Right lung (tissue), 5 donors: ENCODE data around the gene MEP1A. TPM values are rescaled to one million over a fixed set of nuclear protein-coding genes. Genes with fewer than 3 reads are reported as not detected.

Source experiments
- DNase-seq, 2 donors: peaks; one replicate each; pipeline ENCODE4 v3.0.0-alpha.2; 2013
- polyA plus RNA-seq, 5 donors: library from polyadenylated mRNA; unstranded; fragments of 120-200 nt; gene quantifications; one replicate each; pipeline versions ENCODE4 v1.2.1 to v1.2.3, GENCODE V29; 2013; ENCODE audit warnings: inconsistent platforms in 1 of 5, low replicate concordance in 1 of 5; ENCODE audit not compliant: insufficient read length in 5 of 5, insufficient read depth in 1 of 5

MEP1A gene
- polyA plus RNA-seq, 5 donors = 0.04 to 0.28 (median 0.22) TPM; not detected in 2

DNA sequence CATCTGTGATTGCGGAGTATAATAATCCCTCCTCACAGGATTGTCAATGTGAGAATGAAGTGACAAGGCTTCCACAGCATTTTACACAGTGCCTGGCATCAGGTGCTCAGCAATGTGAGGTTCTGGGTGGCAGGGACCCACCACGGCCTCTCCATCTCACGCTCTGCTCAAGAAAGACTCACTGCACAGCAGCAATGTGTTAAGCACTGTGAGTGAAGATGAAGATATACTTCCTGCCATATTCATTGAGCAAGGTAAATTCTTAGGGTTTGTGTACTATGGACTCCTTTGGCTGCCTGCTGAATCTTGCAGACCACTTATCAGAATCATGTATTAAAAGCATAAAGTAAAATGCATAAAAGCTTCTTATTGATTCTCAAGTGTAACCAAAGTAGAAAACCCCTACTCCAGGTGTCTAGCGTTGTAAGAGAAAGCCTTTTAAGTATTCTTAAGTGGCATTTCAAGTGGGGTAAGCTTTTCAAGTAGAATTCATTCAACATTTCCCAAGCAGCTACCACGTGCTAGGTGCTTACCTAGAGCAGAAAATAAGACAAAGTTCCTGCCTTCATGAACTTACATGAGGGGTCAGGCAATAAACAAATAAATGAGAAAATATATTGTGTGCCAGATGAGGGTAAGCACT is 17.0 kb upstream of the MEP1A start:
- peak; percentile 35 to 47 for DNase-seq

DNA sequence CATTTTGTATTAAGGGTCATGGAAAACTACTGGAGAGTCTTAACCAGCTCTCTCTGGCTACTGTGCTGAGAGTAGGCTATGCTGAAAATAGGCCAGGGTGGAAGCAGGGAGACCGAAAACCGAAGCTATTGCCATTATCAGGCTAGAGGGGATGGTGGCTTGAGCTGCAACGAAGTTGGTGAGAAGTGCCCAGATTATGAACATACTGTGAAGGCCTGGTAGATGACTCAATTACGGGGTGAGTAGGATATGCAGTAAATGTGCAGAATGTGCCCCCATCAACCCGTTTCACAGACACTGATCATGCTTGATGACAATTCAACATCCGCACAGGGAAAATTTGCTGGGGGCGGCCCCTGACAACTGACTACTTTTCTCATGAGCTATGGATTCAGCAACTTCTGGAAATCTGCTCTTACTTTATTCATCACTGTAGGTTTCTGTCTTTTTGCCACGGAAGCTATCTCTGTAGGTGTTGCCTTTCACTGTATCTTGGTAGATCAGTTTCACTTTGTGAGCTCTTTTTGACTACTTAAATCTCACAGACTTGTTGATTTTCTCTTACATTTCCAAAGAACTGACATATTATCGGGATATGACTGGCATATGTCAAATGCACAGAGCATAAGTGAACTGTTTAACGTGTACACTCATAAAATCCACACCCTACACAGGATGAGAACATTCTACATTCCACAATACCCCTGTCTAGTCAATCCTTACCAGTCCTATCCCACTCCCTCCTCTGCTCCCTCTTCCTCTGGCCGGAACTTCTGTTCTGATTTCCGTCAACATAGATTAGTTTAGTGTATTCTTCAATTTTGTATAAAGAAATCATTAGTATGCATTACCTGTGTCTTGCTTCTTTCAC is 15.5 kb upstream of the MEP1A start:
- no peak for DNase-seq

DNA sequence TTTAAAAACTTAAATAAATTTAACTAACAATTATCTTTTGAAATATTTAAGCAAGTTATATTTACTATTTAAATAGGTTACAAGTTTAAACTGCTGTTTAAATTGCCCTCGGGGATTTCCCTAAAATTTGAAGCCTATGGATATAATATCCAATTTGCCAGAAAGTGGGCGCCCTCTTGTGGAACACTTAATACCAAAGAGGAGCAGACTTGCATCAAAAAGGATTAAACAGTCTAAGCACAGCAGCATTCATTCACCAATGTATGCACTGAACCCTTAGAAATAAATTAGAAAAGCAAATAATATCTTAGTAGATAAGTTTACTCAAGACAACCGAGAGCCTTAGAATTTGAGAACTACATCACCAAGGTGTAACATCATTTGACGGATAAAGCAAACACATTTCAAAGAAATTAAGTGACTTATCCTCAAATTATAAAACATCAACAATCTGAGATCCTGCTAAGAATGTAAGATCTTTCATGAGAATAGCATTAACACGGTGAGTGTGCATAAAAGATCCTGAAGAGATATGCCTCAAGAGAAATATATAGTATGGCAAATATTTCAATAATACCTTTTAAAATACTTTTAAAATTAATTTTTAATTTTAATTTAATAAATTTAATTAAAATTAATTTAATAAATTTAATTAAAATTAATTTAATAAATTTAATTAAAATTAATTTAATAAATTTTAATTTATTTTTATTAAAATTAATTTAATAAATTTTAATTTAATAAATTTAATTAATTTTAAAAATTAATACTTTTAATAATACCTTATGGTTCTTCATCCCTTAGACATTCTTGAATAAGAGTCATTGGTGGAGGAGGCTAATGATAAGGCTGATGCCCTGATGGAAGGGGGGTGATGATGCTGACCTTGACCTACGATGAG is 11.5 kb upstream of the MEP1A start:
- DNase-seq = peak; percentile 45 to 64

DNA sequence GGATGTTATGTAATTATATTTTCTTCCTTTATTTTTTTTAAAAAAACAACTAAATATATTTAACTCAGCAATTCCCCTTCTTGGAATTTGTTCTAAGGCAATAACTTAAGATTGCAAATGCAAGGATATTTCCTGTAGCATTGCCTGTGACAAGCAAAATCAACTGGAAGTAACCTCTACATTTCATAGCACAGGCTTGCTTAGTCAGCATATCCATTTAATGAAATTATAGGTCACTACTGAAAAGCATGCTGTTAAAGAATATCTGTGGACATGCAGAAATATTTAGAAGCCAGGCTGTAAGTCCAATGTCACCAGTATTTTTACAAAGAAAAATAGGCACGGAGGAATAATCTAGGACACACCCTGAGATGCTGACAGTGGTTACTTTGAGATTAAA is 8.7 kb upstream of the MEP1A start:
- no peak for DNase-seq

DNA sequence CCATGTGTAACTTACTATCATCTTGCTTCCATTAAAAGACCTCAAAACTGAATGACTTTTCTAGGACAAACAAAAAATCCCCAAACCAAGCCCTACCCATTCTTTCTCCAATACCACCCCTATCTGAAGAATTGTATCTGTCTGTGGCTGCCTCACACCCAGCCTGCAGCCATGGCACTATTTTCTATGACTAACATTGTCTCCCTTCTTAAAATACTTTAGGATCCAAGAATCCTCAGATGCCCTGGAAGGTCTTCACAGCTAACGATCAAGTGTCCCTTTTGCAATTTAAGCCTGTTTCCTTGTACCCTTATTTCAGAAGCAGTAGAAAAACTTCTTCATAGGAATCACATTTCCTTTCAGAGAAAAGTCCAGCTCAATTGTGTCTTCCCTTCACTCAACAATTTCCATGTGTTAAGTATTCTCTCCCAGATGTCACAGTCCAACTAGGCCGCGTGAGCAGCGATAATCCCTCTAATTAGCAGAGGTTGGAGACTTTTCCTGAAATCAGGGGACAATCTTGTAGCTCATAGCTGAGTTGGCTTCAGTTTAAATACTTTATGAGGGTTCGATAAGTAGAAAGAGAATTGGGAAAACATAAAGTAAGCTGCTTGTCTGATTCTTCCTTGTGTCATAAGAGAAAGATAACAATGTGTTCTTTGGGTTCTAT is 5.2 kb upstream of the MEP1A start:
- DNase-seq = no peak

DNA sequence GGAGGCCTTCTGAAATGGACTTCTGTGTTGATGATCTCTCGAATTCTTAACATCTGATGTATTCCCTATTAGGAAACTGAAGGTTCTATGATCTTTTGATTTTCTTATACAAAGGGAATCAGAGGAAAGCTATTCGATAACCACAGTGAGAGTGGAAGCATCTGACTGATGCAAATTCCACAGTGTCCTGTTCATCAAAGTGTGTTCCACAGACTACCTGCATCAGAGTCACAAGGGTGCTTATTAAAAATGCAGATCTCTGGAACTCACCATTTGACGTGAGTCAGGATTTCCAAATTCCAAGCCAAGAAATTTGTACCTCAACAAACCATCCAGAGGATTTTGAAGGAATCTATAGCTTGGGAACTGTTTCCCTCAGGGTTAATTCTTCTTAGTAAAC is 4.4 kb upstream of the MEP1A start:
- DNase-seq = no peak

DNA sequence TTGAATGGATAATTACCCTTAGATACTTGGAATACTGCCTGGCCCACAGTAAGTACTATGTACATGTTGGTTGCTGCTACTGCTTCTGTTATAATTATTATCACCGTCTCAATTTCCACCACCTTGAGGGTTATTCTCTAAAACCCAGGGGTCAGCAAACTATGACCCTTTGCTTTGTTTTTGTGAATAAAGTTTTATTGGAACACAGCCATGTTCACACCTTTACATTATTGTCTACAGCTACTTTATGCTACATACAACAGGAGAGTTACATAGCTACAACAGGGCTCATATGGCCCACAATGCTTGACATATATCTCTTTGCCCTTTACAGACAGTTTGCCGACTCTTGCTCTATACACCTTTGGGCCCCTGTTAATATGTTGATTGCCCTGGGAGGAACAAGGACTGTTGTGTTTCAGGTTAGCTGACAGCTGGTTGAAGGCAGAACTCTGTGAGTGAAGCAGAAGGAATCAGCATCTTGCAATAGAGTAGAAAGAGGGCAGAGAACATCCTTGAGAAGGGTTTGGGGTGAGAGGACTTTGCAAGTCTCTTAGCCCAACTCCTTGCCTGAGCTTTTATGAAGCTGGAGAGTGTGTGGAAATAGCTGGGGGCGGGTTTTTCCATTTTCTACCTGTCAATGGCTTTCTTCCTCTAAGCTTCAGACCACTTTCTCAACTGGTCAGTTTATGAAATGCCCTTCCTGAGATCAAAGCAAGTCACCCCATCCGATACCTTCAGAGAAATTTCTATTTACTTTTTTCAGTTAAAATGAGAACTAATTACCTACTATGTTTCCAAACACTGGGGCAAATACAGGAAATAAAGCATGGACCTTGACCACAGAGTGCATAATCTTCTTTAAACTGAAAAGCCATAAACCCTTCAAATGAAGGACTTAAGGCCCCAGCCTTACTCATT is 3.5 kb upstream of the MEP1A start:
- DNase-seq = no peak

DNA sequence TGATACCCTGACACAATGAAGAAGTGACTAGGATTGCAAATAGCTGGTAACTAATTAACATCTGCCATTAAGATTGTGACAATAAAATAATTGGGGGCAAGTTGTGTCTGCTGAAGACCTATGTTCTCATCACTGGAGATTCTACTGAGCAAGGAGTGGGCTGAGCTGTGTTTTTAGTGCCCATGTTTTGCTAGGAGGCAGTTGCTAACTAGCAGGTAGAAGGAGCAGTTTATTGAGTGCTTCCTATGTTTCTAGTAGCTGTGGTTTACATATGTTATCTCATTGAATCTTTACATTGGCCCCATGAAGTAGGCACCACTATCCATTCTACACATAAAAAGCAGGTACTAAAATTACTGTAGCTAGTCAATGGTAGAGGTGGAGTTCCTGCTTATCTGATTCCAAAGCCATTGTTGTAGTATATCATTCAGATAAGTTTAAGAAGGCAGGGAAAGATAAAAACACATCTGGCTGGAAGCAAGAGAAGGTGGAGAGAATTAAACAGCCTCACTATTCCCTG is 2.8 kb upstream of the MEP1A start:
- no peak for DNase-seq

DNA sequence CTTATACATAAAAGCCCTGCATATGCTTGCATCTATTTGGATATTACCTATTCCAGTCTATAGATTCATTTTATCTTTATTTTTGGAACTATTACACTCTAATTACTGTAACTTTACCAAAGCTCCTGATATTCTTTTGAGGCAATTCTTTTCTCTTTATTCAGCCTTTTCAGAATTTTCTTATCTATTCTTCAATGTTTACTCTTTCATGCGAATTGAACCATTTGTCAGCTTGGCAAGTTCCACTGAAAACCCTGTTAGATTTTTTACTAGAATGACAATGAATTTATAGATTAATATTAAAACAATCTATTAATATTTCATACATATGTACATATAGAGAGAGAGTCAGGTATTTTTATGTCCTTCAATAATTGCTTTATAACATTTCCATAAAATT is 554 bp upstream of the MEP1A start:
- no peak for DNase-seq

DNA sequence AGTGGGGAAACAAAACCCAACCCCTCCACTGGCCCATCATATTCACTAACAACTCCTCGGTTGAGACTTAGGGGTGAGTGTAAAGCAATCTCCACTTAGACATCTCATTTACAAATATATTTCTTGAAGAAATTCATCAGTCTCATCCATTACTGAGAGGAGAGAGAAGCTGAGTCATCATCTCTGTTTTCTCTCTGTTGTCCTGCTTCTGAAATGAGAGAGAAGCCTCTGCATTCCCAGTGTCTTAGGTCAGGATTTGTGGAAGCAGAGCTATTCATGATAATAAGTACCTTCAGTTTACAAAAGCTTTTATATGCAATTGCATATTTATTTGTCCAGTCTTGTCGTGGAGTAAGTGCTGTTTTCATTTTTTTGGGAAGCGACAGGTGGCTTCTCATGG is 879 bp downstream of the MEP1A start:
- no peak for DNase-seq

DNA sequence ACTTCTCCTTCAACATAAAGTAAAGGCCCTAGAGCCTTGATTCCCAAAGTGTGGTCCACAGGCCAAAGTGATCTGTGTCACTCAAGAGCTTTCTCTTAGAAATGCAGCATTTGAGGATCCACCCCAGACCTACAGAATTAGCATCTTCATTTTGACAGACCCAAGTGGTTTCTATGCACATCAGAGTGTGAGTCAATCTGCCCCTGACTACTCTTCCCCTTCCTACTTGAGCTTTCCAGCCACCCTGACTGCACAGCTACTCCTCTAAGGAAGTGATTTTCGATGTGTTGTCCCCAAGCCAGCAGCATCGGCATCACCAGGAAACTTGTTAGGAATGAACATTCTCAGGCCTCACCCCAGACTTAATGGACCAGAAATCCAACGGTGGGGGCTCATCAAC is 2.6 kb downstream of the MEP1A start:
- DNase-seq = no peak

DNA sequence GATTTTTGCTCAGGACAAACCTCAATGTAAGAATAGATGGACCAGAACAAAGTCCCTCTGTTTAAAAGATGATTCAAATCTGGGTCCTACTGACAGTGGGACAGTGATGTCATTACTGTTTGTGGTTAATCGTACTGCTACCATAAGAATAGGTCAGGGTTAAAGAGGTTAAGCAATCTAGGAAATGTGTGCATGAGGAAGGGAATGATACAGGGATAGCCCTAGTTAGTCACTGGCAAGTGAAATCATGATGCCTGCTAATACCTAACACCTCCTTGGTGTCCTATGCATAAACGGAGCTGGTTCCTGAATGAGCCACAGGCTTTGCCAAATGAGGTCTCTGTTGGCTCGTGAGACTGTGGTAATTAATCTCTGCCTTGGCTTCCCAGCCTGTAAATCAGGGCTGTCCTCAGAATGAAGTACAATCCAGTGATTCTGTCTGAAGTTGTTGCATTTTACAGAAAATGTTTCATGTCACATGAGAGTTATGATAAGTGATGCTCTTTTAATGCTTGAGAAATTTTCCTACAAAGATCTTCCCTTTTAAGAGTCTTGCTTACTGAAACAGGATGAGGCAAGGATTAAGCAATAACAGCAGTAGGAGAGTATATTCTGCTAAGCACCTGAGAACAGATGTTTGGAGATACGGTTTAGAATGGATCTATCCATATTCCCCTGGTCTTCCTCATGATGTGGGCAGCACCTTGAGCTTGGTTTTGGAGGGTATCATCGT is 3.8 kb downstream of the MEP1A start:
- DNase-seq = no peak

DNA sequence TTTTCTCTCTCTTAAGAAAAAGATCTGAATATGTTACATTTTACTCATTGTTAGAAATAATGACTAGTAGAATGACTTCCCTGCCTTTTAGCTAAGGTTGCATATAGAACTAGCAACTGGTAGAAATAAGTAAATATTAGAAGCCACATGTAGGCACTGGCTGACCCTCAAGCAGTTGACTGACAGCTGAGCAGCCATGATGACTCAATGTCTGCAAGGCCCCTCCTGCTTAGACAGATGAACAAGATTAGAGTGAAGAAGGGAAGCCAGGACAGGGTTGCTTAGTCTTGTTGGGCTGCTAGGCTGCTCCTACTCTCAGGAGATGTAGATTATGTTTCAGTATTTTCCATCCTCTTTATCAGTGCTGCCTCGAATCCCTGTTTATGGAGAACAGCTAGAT is 6.5 kb downstream of the MEP1A start:
- no peak for DNase-seq

DNA sequence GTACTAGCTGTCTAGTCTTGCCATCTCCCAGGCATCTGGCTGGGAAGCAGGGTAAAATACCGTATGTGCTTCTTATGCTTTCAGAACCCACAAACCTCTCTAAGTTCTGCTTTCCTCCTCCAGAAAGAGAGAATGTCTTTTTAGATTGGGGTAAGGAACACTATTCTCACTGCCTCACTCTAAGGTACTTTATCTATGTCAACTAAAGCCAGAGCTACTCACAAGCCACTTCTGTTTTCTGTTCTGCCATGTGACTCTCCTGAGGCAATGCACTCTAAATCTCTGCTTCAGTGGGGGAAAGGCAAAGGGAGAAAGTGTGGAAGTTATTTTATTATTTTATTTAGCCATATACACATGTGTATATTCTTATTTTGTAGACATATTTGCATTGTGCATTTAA is 15.6 kb downstream of the MEP1A start:
- no peak for DNase-seq

DNA sequence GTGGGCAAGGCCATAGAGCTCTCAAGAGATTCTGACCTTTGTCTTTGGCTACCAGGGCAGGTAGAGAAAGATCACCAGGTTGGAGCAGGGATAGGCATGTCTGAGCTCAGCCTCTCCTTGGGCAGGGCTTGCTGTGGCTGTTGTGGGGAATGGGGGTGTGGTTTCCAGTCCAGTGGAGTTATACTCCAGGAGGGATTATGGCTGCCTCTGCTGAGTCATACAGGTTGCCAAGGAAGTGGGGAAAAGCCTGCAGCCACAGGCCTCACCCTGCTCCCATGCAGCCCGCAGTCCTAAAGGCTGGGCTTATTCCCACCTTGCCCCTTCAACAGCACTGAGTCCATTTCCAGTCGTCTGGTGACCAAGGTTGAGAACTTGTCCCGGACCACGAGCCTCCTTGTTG is 21.9 kb downstream of the MEP1A start:
- DNase-seq = no peak

DNA sequence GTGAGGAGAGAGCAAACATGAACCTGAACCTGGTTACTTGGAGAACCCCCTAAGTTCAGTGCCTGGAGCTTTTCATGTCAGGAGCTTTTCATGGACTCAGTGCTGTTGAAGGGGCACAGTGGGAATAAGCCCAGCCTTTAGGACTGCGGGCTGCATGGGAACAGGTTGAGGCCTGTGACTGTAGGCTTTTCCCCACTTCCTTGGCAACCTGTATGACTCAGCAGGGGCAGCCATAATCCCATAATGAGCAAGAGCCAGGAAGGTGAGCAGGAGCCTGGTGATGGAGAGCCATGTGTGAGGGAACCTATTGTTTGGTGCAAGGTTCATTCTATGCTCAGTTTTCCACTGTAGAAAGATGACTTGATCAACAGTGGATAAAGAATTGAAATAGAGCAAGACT is 23.4 kb downstream of the MEP1A start:
- no peak for DNase-seq

DNA sequence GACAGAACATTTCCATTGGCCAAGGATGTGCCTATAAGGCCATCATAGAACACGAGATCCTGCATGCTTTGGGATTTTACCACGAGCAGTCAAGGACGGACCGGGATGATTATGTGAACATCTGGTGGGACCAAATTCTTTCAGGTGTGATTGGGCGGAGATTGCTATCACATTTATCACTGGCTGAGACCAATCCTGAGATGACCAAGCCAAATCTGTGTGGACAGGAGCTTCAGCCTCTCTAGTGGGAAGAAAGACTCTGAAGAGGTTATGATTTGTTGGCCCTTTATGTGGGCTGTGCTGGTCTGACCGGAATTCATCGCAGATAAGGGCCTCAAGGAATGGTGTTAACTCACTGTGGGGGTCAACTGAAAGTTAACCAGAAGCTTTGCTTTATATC is 26.4 kb downstream of the MEP1A start:
- DNase-seq = no peak

DNA sequence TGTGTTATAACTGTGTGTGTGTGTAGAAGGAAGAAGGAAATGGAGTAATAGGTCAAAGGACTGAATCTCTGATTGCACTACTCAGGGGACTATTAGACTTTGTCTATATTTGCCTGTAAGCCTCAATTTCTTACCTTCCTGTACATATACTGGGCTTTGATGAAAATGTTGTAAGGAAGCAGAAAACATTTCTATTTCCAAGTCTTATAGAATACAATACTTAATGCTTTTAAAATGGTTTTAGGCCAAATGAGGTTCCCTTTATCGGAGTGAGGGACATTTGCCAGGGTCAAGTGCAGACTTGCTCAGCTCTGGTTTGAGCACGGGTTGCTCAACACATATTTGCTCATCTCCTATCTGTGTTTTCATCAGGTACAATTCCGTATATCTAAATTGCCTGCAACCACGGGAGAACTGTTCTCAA is 28.3 kb downstream of the MEP1A start:
- no peak for DNase-seq

DNA sequence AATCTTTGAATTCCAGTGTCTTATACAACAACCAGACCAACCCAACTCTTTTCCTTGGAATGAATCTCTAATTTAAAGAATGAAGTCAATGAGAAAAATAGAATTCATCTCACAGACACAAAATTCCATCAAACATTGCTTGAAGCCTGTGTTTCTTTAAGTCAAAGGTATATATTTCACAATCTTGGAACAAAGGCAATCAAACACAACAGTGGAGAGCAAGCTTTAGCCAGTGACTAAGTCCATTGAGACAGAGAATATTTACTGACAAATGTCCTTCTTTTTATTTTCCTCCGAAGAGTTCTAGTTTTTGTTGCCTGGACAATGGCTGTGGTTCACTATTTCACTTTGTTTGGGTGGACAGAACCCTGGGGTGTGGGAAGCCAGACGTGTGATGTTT is 35.8 kb downstream of the MEP1A start:
- DNase-seq = no peak

DNA sequence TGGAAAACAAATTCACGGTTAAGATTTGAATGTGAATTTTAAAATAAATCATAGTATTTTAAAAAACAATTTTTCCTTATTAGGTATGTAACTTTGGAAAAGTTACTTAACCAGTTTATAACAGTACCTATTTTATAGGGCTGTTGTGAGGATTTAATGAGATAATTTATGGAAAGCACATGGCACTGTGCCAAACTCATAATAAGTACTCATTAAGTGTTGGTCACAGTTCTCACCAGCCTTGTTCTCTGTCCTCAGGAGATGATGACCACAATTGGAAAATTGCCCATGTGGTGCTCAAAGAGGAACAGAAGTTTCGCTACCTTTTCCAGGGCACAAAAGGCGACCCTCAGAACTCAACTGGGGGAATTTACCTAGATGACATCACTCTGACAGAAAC is 39.6 kb downstream of the MEP1A start:
- DNase-seq = no peak
